Activated CD4-positive, alpha-beta T cell treated with anti-CD3 and anti-CD28 coated beads for 48 hours (primary cell): ENCODE results near the gene FPR3.
"Not testable (repeated sequence)": the region's sequence is repeated elsewhere in the genome, so short reads cannot be mapped to it uniquely, and the experiment has no call there.

Experiments used
- DNase-seq: peaks from one replicate; pipeline ENCODE4 v3.0.0-alpha.2; 2020

FPR3 gene

DNA sequence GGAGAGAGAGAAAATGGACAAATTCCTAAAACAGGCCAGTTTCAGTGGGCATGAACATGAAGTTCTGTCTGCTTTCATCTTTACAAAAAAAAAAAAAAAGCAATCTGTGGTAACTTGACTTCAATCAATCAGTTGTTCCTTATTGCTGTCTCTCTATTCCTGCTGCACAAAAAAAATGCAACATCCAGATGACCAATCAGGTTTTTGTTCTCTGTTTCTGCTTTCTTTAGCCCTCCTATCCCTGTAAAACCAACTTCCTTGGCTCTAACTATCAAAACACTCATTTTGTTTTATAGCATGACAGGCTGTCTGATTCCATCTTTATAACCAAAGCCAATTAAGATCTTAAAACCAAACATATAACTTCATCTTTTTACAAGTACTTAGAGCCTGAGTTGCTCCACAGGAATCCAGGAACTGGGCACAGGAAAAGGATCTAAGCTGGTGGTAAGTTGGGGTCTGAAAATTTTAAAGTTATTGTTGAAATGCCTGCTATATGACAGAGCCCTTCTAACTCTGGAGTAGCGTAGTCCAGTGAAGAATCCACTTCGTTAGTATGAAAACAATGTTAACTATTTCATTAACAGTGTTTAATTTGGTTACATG, at the start of gene FPR3:
Gene FPR3 (plus strand): TSS at position 273 of the 606 bp plus-strand sequence. CDS start 28,592 bp downstream, outside the sequence.
- DNase-seq: no peak

- DNase-seq: no peak
These were observed 48.2 kb upstream of the FPR3 start for GRCh38 chr19:51746731-51747130.

DNA sequence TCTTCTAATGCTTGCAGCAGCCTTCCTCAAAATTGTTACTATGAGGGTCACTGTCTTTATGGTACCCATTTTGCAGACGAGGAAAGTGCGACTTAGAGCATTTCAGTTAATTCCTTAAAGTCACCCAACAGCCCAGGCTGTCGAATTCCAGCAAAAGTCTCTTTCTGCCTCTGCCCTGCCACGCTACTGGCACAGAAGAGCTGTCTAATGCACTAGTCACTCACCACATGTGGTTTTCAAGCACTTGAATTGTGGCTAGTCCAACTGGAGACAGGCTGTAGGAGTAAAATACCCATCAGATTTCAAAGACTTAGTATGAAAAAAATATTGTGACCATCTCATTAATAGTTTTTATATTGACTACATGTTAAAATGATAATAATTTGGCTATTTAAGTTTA, 45.0 kb upstream of the FPR3 start:
- no peak for DNase-seq

DNA sequence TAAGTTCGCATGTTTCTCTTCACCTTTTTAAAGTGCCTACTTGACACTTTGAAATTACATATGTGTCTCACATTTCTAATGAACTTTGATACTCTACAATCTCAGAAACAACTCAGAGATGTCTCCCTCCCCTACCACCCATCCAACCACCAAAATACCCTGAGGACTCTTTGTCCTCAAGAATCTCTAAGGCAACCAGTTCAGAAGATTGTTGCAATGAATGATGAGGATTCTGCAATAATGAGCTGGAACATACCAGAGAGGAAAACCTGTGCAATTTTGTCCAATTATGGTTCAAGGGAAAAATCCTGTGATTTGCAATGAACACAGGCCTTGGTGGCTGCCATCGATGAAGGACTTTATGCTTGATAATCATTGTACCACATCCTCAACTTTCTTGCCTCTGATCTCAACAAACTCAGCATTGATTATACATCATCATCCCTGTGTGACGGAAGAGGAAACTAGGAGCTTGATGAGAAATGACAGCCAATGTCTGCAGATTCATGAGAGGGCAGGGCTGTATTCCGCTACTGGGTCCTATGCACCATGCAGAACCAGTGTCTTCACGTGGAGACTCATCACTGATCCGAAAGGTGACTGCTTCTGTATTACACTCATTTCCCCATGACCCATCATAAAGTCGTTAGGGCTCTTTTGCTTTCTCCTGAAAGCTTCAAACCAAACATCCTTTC, 44.4 kb upstream of the FPR3 start:
- no peak for DNase-seq

DNA sequence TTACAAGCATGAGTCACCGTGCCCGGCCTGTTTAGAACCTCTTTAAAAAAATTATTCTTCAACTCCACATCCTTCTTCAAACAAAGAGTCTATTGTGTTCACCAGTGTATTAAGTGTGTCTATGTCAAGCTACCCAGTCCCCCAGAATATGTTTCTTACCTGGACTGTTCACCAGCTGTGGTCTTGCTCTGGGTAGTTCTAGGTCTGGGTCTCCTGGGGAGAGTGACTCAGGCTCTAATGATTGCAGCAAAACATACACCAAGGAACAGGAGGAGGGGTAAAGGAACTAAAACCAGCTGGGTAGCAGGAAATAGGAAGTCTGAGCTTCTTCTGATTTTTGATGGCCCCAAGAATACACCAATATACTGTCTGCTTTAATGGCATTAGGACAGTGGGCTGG, 43.3 kb upstream of the FPR3 start, which contains the start of gene FPR1:
Gene FPR1 (minus strand): TSS at position 224 of the 400 bp plus-strand sequence. CDS start 4,884 bp downstream, outside the sequence.
- DNase-seq: no peak

DNA sequence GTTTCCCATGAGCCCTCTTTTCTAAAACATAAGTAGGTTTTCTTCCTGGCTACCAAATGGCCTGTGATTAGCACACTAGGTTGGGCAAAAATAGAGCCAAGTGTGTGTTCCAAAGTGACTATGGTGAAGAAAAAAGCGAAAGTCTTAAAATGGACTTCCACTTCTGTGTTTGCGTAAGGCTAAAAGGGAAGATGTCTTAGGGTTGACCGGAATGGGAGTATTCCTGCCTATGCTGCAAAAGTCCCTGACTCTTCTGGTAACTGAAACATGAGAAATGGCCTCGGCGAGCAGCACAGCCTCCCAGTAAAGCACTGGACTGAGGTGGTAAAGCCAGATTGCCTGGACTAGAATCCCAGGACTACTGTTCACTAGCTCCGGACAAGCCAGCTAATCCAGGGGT, 40.8 kb upstream of the FPR3 start:
- no peak for DNase-seq

DNA sequence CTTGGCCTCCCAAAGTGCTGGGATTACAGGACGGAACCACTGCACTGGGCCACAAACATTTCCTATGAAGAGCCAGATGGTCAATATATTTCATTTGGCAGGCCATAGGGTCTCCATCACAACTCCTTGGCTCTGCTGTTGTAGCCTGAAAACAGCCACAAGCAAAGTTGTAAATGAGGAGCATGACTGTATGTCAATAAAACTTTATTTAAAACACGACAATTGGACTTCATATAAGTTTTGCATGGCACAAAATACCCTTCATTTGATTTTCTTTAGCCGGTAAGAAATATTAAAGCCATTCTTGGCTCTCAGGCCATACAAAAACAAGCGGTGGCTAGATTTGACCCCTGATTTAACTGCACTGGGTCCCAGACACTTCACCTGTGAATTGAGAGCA, 40.2 kb upstream of the FPR3 start:
- DNase-seq: no peak

- no peak for DNase-seq
These were observed 39.4 kb upstream of the FPR3 start for GRCh38 chr19:51755571-51755970.

- DNase-seq: no peak
These were observed 34.1 kb upstream of the FPR3 start, which contains the start of gene FPR2 for GRCh38 chr19:51760697-51761356. Gene FPR2 (plus strand): TSS chr19:51761180. CDS start chr19:51768659, 7,479 bp downstream.

DNA sequence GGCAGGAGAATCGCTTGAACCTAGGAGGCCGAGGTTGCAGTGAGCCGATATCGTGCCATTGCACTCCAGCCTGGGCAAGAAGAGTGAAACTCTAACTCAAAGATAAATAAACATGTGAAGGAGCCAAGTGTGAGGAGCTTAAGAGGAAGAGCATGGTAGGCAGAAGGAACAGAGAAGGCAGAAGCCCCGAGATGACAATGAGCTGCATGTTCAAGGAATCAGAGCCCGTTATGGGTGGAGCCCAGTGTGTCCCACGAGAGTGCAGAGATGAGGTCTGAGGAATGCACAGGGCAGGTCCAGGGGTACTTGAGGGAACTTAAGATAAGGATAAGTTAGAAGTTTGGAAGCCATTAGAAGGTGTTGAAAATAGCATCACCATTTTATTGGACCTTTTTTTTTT, 33.3 kb upstream of the FPR3 start:
- no peak for DNase-seq

DNA sequence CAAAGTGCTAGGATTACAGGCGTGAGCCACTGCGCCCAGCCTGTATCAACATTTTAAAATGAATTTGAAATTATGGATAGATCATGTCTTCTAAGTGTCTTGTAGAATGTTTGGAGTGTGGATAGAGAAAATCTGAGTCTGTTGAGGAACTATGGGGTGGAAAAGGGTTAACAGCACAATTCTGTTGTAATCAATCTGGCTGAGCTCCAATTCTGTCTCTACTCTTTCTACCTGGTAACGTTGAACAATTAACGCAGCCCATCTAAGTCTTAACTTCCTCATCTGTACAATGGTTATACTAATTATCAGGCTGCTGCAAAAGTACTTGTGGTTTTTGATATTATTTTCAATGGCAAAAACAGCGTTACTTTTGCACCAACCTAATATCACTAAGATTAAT, 29.9 kb upstream of the FPR3 start:
- no peak for DNase-seq

GRCh38 chr19:51766461-51766860, 28.5 kb upstream of the FPR3 start:
- no peak for DNase-seq

GRCh38 chr19:51771376-51772130, 23.4 kb upstream of the FPR3 start:
- DNase-seq: no peak

- no peak for DNase-seq
These were observed 22.0 kb upstream of the FPR3 start for GRCh38 chr19:51772977-51773376.

- DNase-seq: not testable (repeated sequence)
These were observed 18.4 kb upstream of the FPR3 start for GRCh38 chr19:51776561-51776960.

DNA sequence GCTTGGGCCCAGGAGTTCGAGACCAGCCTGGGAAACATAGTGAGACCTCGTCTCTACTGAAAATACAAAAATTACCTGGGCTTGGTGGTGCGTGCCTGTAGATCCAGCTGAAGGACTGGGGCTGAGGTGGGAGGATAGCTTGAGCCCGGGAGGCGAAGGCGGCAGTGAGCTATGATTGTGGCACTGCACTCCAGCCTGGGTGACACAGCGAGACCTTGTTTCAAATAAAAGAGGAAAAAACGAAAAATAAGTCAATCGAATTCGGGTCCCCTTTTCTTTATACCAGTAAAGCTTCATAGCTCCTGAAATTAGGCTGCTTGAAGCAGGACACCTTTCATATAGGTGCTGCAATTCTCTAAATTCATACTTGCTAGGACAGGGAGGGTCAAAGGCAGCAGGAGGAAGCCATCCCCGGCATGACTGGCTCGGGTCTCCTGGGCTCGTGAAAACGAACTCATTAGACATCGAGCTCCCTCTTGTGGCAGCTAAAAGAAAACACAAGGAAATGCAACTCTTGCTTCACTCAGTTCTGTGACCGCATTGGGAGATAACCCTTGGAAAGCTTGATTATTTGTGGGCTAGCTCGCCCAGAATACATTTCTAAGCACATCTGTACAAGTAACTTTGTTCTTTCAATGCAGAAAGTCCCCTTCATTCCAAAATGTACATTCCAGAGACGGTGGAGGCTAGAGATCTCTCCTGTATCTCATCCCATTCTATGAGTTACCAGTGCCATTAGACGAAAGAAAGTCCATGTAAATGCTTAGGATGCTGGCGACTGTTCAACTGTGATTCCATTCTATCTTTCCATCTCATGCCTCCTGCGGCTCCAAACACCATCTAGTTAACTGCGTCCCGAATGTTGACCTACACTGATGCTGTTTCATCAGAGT, 17.1 kb upstream of the FPR3 start:
- DNase-seq: peak; percentile 55

- no peak for DNase-seq
These were observed 15.8 kb upstream of the FPR3 start for GRCh38 chr19:51779181-51779580.

DNA sequence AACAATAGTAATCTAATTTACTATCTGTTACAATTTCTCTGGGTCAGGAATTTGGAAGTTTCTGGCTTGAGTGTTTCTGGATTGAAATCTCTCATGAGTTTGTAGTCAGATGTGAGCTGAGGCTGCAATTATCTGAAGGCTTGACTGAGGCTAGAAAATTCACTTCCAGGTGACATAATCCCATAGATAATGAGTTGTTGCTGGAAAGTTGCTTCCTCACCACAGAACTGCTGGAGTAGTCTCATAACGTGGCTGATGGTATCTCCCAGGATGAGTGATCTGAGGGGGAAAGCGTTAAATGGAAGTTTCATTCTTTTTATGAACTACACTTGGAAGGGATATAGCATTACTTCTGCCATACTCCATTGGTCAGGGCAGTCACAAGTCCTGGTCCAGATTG, 15.3 kb upstream of the FPR3 start:
- no peak for DNase-seq

DNA sequence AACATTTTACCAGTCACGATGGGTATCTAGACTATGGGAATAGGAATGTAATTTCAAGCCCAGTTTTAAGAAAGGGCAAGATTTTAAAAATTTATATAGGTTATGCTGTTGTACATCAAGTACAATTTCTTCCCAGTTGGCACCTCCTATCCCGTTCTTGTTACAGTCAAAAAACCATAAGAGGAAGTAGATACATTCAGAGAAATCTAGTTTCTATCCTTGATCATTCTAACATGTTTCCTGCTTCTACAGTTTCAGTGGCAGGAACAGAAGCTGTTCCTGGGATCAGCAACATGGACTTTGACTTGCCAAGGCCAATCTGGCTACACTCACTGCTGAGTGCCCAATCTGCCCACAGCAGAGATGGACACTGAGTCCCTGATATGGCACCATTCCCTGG, 14.7 kb upstream of the FPR3 start:
- DNase-seq: no peak

GRCh38 chr19:51781999-51782398, 13.0 kb upstream of the FPR3 start:
- DNase-seq: no peak

GRCh38 chr19:51783372-51783771, 11.6 kb upstream of the FPR3 start:
- peak; percentile 19 for DNase-seq

GRCh38 chr19:51784109-51784785, 10.7 kb upstream of the FPR3 start:
- DNase-seq: no peak
